ENCODE data around the gene L3MBTL2. TPM values are rescaled to one million over a fixed set of nuclear protein-coding genes. Genes with fewer than 3 reads are reported as not detected.

Gene L3MBTL2
- total and polyA plus RNA-seq, 2 donors (not counting 1 experiment from before 2014, with no cell fraction given), result 22.5 to 37.3 TPM

DNA sequence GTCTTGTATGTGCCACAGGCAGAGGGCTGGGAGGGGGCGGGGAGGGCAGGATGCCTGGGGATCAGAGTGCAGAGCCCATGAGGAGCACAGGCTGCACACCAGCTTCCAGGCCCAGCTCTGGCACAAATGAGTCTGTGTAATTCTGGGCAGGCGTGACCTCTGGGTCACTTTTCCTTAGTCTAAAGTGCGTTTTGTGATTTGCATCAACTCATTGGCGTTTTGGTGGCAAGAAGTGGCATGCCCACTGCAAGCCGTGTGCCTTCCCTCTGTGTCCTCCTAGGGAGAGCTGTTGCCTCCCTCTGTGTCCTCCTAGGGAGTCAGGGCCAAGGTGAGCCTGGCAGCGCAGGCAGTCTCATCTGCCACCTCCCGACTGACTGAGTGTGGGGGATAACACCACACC is 18.4 kb downstream of the L3MBTL2 start:
- WGBS (ENCODE audit: insufficient coverage), result 93% methylated on average over 5 of the region's 7 CpGs
- Histone ChIP-seq H2AFZ (ENCODE audit: insufficient read depth, low read depth, low read length, poor library complexity, severe bottlenecking) (no peak overlapping the region), H3K27ac (ENCODE audit: low read length in 2 of 2) (no peak overlapping the region), H4K20me1 (ENCODE audit: control insufficient read depth, insufficient read depth, low read length, poor library complexity, severe bottlenecking) (no peaks in the 10 kb centered on the region), H3K4me3 (ENCODE audit: control extremely low read depth in 1 of 5, extremely low read depth in 1 of 5, insufficient read depth in 1 of 5, low read depth in 2 of 5, low read length in 4 of 5) (no peak overlapping the region), H3K9me3 (ENCODE audit: control extremely low read depth in 1 of 3, control insufficient read depth in 2 of 3, insufficient read depth in 1 of 3, low read length in 2 of 3) (no peaks in the 10 kb centered on the region), H3K79me2 (ENCODE audit: control insufficient read depth, insufficient read depth, low read length) (no peaks in the 10 kb centered on the region), H3K4me2 (replicated peaks; ENCODE audit: low read depth, low read length, poor library complexity, severe bottlenecking) (no peak overlapping the region), H3K4me1 (ENCODE audit: control insufficient read depth in 2 of 2, insufficient read depth in 2 of 2, low read length in 2 of 2) (no peaks in the 10 kb centered on the region), H3K9ac (ENCODE audit: low read length) (no peak overlapping the region), H3K36me3 (replicated peaks in 1 of 2; ENCODE audit: control extremely low read depth in 1 of 2, control insufficient read depth in 1 of 2, extremely low read depth in 1 of 2, insufficient read depth in 2 of 2, low read length in 1 of 2) (peaks cover 1 to 73% of the 10 kb centered on the region in 2 experiments), H3K27me3 (replicated peaks in 1 of 4; ENCODE audit: control extremely low read depth in 1 of 4, control insufficient read depth in 3 of 4, insufficient read depth in 4 of 4, low read length in 3 of 4) (no peaks in the 10 kb centered on the region)
- TF ChIP-seq, protein P1, sequence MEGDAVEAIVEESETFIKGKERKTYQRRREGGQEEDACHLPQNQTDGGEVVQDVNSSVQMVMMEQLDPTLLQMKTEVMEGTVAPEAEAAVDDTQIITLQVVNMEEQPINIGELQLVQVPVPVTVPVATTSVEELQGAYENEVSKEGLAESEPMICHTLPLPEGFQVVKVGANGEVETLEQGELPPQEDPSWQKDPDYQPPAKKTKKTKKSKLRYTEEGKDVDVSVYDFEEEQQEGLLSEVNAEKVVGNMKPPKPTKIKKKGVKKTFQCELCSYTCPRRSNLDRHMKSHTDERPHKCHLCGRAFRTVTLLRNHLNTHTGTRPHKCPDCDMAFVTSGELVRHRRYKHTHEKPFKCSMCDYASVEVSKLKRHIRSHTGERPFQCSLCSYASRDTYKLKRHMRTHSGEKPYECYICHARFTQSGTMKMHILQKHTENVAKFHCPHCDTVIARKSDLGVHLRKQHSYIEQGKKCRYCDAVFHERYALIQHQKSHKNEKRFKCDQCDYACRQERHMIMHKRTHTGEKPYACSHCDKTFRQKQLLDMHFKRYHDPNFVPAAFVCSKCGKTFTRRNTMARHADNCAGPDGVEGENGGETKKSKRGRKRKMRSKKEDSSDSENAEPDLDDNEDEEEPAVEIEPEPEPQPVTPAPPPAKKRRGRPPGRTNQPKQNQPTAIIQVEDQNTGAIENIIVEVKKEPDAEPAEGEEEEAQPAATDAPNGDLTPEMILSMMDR (IDR thresholded peaks at IDR 0.05), result no peak
- TF ChIP-seq EZH2 (IDR thresholded peaks at IDR 0.05; ENCODE audit: borderline replicate concordance, insufficient read depth, low read depth, low read length, poor library complexity, severe bottlenecking), result no peak
- H3K4me3 Mint-ChIP-seq, result no peak overlapping the region
- intact Hi-C loops (cut with micrococcal nuclease), result no loop called here
- POLR2A ChIA-PET, result no interaction called here
- H3K4me1 Mint-ChIP-seq, result peaks cover 2% of the 10 kb centered on the region
- H3K9me3 Mint-ChIP-seq (ENCODE audit: insufficient read depth), result no peaks in the 10 kb centered on the region
- DNase-seq (no peak), ATAC-seq (ENCODE audit: low read depth) (no peak)
- CTCF ChIA-PET, result interaction anchor here (3.1 kb wide), 1 partner anchor 14 kb away, joined by 10 read pairs; no protein-coding TSS in a partner anchor
- H3K27me3 Mint-ChIP-seq, result no peaks in the 10 kb centered on the region
- no peak overlapping the region for H3K27ac Mint-ChIP-seq

DNA sequence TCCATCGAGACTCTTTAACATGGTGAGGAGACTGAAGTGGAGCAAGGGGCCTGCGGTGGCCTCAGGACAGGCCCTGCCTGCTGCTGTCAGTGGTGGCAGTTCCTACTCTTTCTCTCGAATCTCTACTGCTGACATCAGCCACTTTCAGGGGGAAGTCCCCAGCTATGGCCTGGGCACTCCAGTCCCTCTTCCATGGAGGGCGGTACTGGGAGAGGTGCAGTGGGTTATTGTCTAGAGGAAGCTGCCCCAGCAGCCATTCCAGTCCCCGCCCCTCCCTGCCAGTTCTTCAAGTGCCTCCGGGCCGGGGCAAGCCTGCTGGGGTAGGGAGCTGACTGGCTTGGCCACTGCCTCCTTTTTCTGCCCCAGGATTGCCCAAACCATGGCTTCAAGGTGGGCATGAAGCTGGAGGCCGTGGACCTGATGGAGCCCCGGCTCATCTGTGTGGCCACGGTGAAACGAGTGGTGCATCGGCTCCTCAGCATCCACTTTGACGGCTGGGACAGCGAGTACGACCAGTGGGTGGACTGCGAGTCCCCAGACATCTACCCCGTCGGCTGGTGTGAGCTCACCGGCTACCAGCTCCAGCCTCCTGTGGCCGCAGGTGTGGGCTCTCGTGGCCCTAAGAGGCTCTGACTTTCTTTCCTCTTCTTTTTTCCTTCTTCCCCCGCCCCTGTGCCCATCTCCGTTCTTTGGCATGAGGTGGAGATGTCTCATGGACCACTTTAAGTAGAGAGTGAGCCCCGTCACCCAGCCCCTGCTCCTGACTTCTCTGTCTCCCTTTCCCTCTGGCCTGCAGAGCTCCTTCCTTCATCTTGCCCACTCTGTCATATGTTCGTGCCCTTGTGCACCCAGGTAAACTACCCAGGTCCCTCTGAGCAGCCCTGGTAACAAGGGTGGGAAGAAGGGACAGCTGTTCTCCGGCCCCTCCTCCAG is 21.9 kb downstream of the L3MBTL2 start:
- H3K27ac Mint-ChIP-seq, result no peak overlapping the region
- no peaks in the 10 kb centered on the region for H3K79me2 ChIP-seq (ENCODE audit: control insufficient read depth, insufficient read depth, low read length)
- DNase-seq (no peak), ATAC-seq (ENCODE audit: low read depth) (no peak)
- no peaks in the 10 kb centered on the region for H3K9me3 Mint-ChIP-seq (ENCODE audit: insufficient read depth)
- TF ChIP-seq, protein P1 (IDR thresholded peaks at IDR 0.05), result no peak
- TF ChIP-seq EZH2 (IDR thresholded peaks at IDR 0.05; ENCODE audit: borderline replicate concordance, insufficient read depth, low read depth, low read length, poor library complexity, severe bottlenecking), result no peak
- ChIA-PET POLR2A (no interaction called here), CTCF (interaction anchor here (0.9 to 1.2 kb wide), 2 partner anchors 11 to 76 kb away, joined by 3 to 4 read pairs; no protein-coding TSS in a partner anchor)
- no peak overlapping the region for H3K9ac ChIP-seq (ENCODE audit: low read length)
- H2AFZ ChIP-seq (ENCODE audit: insufficient read depth, low read depth, low read length, poor library complexity, severe bottlenecking), result no peak overlapping the region
- WGBS (ENCODE audit: insufficient coverage), result 94% methylated on average over 18 of the region's 26 CpGs
- no peak overlapping the region for H3K4me3 ChIP-seq (ENCODE audit: control extremely low read depth in 1 of 5, extremely low read depth in 1 of 5, insufficient read depth in 1 of 5, low read depth in 2 of 5, low read length in 4 of 5)
- no peaks in the 10 kb centered on the region for H4K20me1 ChIP-seq (ENCODE audit: control insufficient read depth, insufficient read depth, low read length, poor library complexity, severe bottlenecking)
- H3K4me3 Mint-ChIP-seq, result no peak overlapping the region
- H3K27me3 ChIP-seq (replicated peaks in 1 of 4; ENCODE audit: control extremely low read depth in 1 of 4, control insufficient read depth in 3 of 4, insufficient read depth in 4 of 4, low read length in 3 of 4), result no peaks in the 10 kb centered on the region
- H3K4me1 ChIP-seq (ENCODE audit: control insufficient read depth in 2 of 2, insufficient read depth in 2 of 2, low read length in 2 of 2), result no peaks in the 10 kb centered on the region
- H3K4me1 Mint-ChIP-seq, result no peaks in the 10 kb centered on the region
- no peaks in the 10 kb centered on the region for H3K9me3 ChIP-seq (ENCODE audit: control extremely low read depth in 1 of 3, control insufficient read depth in 2 of 3, insufficient read depth in 1 of 3, low read length in 2 of 3)
- intact Hi-C loops (cut with micrococcal nuclease), result no loop called here
- peaks cover 0 to 71% of the 10 kb centered on the region in 2 experiments for H3K36me3 ChIP-seq (replicated peaks in 1 of 2; ENCODE audit: control extremely low read depth in 1 of 2, control insufficient read depth in 1 of 2, extremely low read depth in 1 of 2, insufficient read depth in 2 of 2, low read length in 1 of 2)
- H3K27ac ChIP-seq (ENCODE audit: low read length in 2 of 2), result no peak overlapping the region
- H3K27me3 Mint-ChIP-seq, result no peaks in the 10 kb centered on the region
- H3K4me2 ChIP-seq (replicated peaks; ENCODE audit: low read depth, low read length, poor library complexity, severe bottlenecking), result no peak overlapping the region
